CD14-positive monocyte (primary cell): ENCODE results near the gene TP73. TPM values are rescaled to one million over a fixed set of nuclear protein-coding genes. Genes with fewer than 3 reads are reported as not detected.

Experiments used
- DNase-seq, 3 donors: peaks; one replicate each; pipeline ENCODE4 v3.0.0-alpha.2; 2011 to 2022
- H2AFZ ChIP-seq: 2 replicates; pipeline ENCODE4 v1.6.0; 2012; ENCODE audit warnings: mild to moderate bottlenecking, low read depth, low read length, inconsistent platforms; ENCODE audit not compliant: insufficient read depth, poor library complexity, severe bottlenecking
- H3K27ac ChIP-seq, 2 donors: 1 replicate in 1 of 2; 2 replicates in 1 of 2; pipeline ENCODE4 v1.5.1; 2012 to 2013; ENCODE audit warnings: low read length in 2 of 2, control low read depth in 1 of 2, inconsistent platforms in 1 of 2, low read depth in 1 of 2, mild to moderate bottlenecking in 1 of 2
- H3K27me3 ChIP-seq, 2 donors: one replicate each; pipeline versions ENCODE4 v1.6.0 to v1.6.1; 2011 to 2013; ENCODE audit warnings: low read length in 2 of 2; ENCODE audit not compliant: control insufficient read depth in 2 of 2, insufficient read depth in 2 of 2
- H3K36me3 ChIP-seq, 2 donors: replicated peaks in 1 of 2; 1 replicate in 1 of 2; 2 replicates in 1 of 2; pipeline versions ENCODE4 v1.5.1 to v1.6.1; 2012 to 2013; ENCODE audit warnings: low read length in 2 of 2, control low read depth in 1 of 2, inconsistent platforms in 1 of 2, mild to moderate bottlenecking in 1 of 2; ENCODE audit not compliant: insufficient read depth in 2 of 2, control insufficient read depth in 1 of 2
- H3K4me1 ChIP-seq, 2 donors: 1 replicate in 1 of 2; 2 replicates in 1 of 2; pipeline versions ENCODE4 v1.5.1 to v1.6.1; 2012 to 2013; ENCODE audit warnings: low read length in 2 of 2, control low read depth in 1 of 2, inconsistent platforms in 1 of 2, mild to moderate bottlenecking in 1 of 2, moderate library complexity in 1 of 2; ENCODE audit not compliant: insufficient read depth in 2 of 2, control insufficient read depth in 1 of 2
- H3K4me2 ChIP-seq: replicated peaks from 2 replicates; pipeline ENCODE3; 2012; ENCODE audit warnings: low read length, moderate library complexity, mild to moderate bottlenecking; ENCODE audit not compliant: poor library complexity, severe bottlenecking; ENCODE audit errors: extremely low read depth
- H3K4me3 ChIP-seq, 3 experiments: fragments of 200-600 bp in 1 of 3; sonication (generic) in 1 of 3; replicated peaks in 1 of 3; 1 replicate in 2 of 3; 2 replicates in 1 of 3; pipeline ENCODE4 v1.5.1; 2011 to 2013; ENCODE audit warnings: low read length in 3 of 3, mild to moderate bottlenecking in 3 of 3, control low read depth in 2 of 3, low read depth in 2 of 3, inconsistent platforms in 1 of 3, moderate library complexity in 1 of 3
- H3K79me2 ChIP-seq: 2 replicates; pipeline ENCODE4 v1.6.0; 2012; ENCODE audit warnings: mild to moderate bottlenecking, control low read depth, inconsistent platforms, low read length, moderate library complexity; ENCODE audit not compliant: insufficient read depth
- H3K9ac ChIP-seq: 2 replicates; pipeline ENCODE4 v1.6.0; 2017; ENCODE audit warnings: low read length, mild to moderate bottlenecking; ENCODE audit not compliant: insufficient read depth, poor library complexity, severe bottlenecking
- H3K9me3 ChIP-seq, 2 donors: replicated peaks in 1 of 2; 1 replicate in 1 of 2; 2 replicates in 1 of 2; pipeline versions ENCODE4 v1.5.1 to v1.6.1; 2012 to 2013; ENCODE audit warnings: low read length in 2 of 2, control low read depth in 1 of 2; ENCODE audit not compliant: control insufficient read depth in 1 of 2, insufficient read depth in 1 of 2
- H4K20me1 ChIP-seq: 2 replicates; pipeline ENCODE4 v1.6.0; 2012; ENCODE audit warnings: mild to moderate bottlenecking, low read length, control low read depth, moderate library complexity; ENCODE audit not compliant: insufficient read depth
- H3K27ac Mint-ChIP-seq, 7 donors: one replicate each; pipeline ENCODE4 v1.8.0; 2020; ENCODE audit warnings: mild to moderate bottlenecking in 7 of 7, mixed read lengths in 7 of 7, moderate library complexity in 6 of 7, inconsistent platforms in 2 of 7
- H3K27me3 Mint-ChIP-seq, 3 donors: one replicate each; pipeline ENCODE4 v1.8.0; 2021 to 2022; ENCODE audit warnings: low read depth in 3 of 3, mild to moderate bottlenecking in 3 of 3, mixed read lengths in 3 of 3, moderate library complexity in 3 of 3, inconsistent platforms in 1 of 3
- H3K36me3 Mint-ChIP-seq, 2 donors: one replicate each; pipeline ENCODE4 v1.8.0; 2020; ENCODE audit warnings: mixed read lengths in 2 of 2, inconsistent platforms in 1 of 2, mild to moderate bottlenecking in 1 of 2
- H3K4me1 Mint-ChIP-seq: one replicate; pipeline ENCODE4 v1.8.0; 2020; ENCODE audit warnings: mild to moderate bottlenecking, mixed read lengths
- H3K4me3 Mint-ChIP-seq, 2 donors: one replicate each; pipeline ENCODE4 v1.8.0; 2020; ENCODE audit warnings: mild to moderate bottlenecking in 2 of 2, mixed read lengths in 2 of 2, moderate library complexity in 1 of 2
- H3K9me3 Mint-ChIP-seq, 7 donors: one replicate each; pipeline ENCODE4 v1.8.0; 2020 to 2022; ENCODE audit warnings: mixed read lengths in 7 of 7, mild to moderate bottlenecking in 6 of 7, moderate library complexity in 6 of 7, inconsistent platforms in 2 of 7
- CTCF ChIP-seq: fragments of 200-600 bp; IDR thresholded peaks from one replicate; pipeline ENCODE4 v1.8.0; 2022; ENCODE audit warnings: antibody characterized with exemption, mild to moderate bottlenecking
- WGBS: methylation state at CpG from one replicate; pipeline ENCODE4 v1.1.5; 2013; ENCODE audit warnings: missing lambda C conversion rate; ENCODE audit not compliant: insufficient coverage; 5-methylcytosine and 5-hydroxymethylcytosine counted together
- intact Hi-C, 2 donors: fragments of 100-400 bp; cut with micrococcal nuclease; formaldehyde crosslinking; loops; one replicate each; pipeline versions ENCODE4 v1.15.0 to v1.15.1; 2023
- polyA plus RNA-seq, 3 donors: library from polyadenylated mRNA; depleted of rRNA in 1 of 3; unstranded in 2 of 3; stranded (reverse) in 1 of 3; fragments of 300-500 nt in 2 of 3; fragments of >200 nt in 1 of 3; fragmentation: Illumina TruSeq in 2 of 3; gene quantifications; 1 replicate in 2 of 3; 2 replicates in 1 of 3; pipeline ENCODE4 v1.2.3, GENCODE V29; 2012 to 2021

Gene TP73
- polyA plus RNA-seq, 3 donors, result 0.21 to 0.42 TPM; not detected in 1

GRCh38 chr1:3623441-3624199 lies 28.7 kb upstream of the TP73 start:
- peaks cover 21 to 31% of the 10 kb centered on the region in 2 donors for H3K36me3 Mint-ChIP-seq
- H3K27ac Mint-ChIP-seq, result peak overlapping the region in 5 of 7 donors; percentile 5 to 90 (median 85)
- H3K4me3 Mint-ChIP-seq, result peak overlapping the region; percentile 92 to 94
- Histone ChIP-seq H3K9me3 (no peaks in the 10 kb centered on the region), H4K20me1 (peaks cover 17% of the 10 kb centered on the region), H3K36me3 (peaks cover 15% of the 10 kb centered on the region in 2 donors), H3K4me1 (peaks cover 34 to 43% of the 10 kb centered on the region in 2 donors), H3K79me2 (peaks cover 19% of the 10 kb centered on the region), H3K9ac (peak overlapping the region; percentile 70), H3K27me3 (no peaks in the 10 kb centered on the region), H2AFZ (peak overlapping the region; percentile 97), H3K4me3 (peak overlapping the region; percentile 67 to 99 (median 69)), H3K27ac (peak overlapping the region in 1 of 2 donors; percentile 74), H3K4me2 (peak overlapping the region; percentile 100)
- H3K4me1 Mint-ChIP-seq, result peaks cover 48% of the 10 kb centered on the region
- peaks cover 0 to 1% (median 0%) of the 10 kb centered on the region in 7 donors for H3K9me3 Mint-ChIP-seq
- intact Hi-C loops, result loop anchor here (1.0 to 10.0 kb wide), 4 partner anchors 26 to 281 kb away; partner anchors contain the start of genes C1orf174 (in 2 of the 2) and SMIM1 (in 1 of the 2)
- H3K27me3 Mint-ChIP-seq, result peaks cover 0 to 17% (median 4%) of the 10 kb centered on the region in 3 donors
- DNase-seq, result no peak
- no peak for TF ChIP-seq CTCF
- WGBS, result 38% methylated on average over 20 of the region's 23 CpGs

- Histone ChIP-seq H2AFZ (peak within 1 kb of the TSS; percentile 97), H3K36me3 (peaks cover 23 to 24% of the 10 kb centered on the region in 2 donors), H3K9ac (peak within 1 kb of the TSS; percentile 70), H3K79me2 (peaks cover 19% of the 10 kb centered on the region), H3K27me3 (no peaks in the 10 kb centered on the region), H3K4me1 (peaks cover 27 to 35% of the 10 kb centered on the region in 2 donors), H3K9me3 (no peaks in the 10 kb centered on the region), H3K4me2 (peak within 1 kb of the TSS; percentile 100), H3K27ac (peak within 1 kb of the TSS in 1 of 2 donors; percentile 74), H3K4me3 (peak within 1 kb of the TSS; percentile 67 to 99 (median 69)), H4K20me1 (peaks cover 17% of the 10 kb centered on the region)
- WGBS, result under 1% methylated on average over 102 of the region's 108 CpGs
- peak; percentile 96 to 97 (median 96) for DNase-seq
- Mint-ChIP-seq H3K4me1 (peaks cover 40% of the 10 kb centered on the region), H3K9me3 (peaks cover 0 to 1% (median 0%) of the 10 kb centered on the region in 7 donors), H3K36me3 (peaks cover 29 to 40% of the 10 kb centered on the region in 2 donors), H3K27me3 (peaks cover 0 to 16% (median 1%) of the 10 kb centered on the region in 3 donors), H3K4me3 (peak within 1 kb of the TSS; percentile 92 to 94), H3K27ac (peak within 1 kb of the TSS; percentile 31 to 90 (median 82))
- TF ChIP-seq CTCF, result no peak
- intact Hi-C loops, result loop anchor here (1.0 to 10.0 kb wide), 4 partner anchors 25 to 280 kb away; partner anchors contain the start of genes C1orf174 (in 2 of the 2) and SMIM1 (in 1 of the 2)
Measured at GRCh38 chr1:3624200-3625136, 27.8 kb upstream of the TP73 start, which contains the start of gene TPRG1L. TPRG1L (plus strand) TSS chr1:3625015; CDS start chr1:3625073, 58 bp downstream.
